ENCODE data around the gene SGPP2.

The SGPP2 gene

DNA sequence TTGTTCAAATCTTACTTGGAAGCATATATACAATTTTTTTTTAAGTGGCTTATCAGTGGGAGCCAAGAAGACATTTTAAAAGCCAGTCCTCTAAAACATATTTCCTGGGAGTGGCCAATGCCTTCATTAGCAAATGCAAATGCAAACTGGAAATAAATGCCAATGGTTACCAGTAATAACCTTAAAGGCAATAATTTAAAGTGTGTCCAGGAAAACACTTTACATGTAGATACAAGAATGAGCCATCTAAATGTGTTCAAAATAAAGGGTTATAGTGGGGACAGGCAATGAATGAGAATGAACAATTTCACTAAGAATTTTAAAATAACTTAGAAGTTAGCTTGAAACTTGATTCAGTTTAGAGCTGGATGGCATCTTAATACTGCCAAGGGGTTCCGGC, 167.3 kb downstream of the SGPP2 start:
- no peak for TF ChIP-seq CTCF (IDR thresholded peaks at IDR 0.05; ENCODE audit: low read depth, low read length, missing control alignments)
- no peak for DNase-seq (ENCODE audit: low read depth)

GRCh38 chr2:222592176-222592575, 167.8 kb downstream of the SGPP2 start:
- TF ChIP-seq CTCF (IDR thresholded peaks at IDR 0.05; ENCODE audit: low read depth, low read length, missing control alignments), result no peak
- DNase-seq (ENCODE audit: low read depth), result no peak
- no peak overlapping the region for H3K4me3 ChIP-seq (ENCODE audit: low read depth, low read length)

More for the DNA sequence above, 167.3 kb downstream of the SGPP2 start:
- H3K4me3 ChIP-seq (ENCODE audit: low read depth, low read length), result no peak overlapping the region

DNA sequence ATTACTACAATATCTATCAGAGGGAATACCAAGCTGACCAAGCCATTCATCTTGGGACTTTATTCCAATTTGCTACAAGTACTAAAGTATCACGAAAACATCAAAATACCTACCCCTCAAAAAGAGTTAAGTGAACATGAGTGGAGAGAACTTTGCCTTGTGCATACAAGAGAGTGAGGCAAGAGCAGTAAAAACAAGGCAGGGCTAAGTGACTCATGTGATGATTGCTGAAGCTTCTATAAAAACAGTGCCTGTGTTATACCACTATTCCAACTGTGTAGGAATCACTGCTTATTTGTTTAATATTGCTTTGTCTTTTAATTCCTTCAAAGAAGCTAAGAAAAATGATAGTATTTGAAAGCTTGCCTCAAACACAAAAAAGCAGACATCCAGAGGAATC, 170.3 kb downstream of the SGPP2 start:
- TF ChIP-seq CTCF (IDR thresholded peaks at IDR 0.05; ENCODE audit: low read depth, low read length, missing control alignments), result no peak
- no peak for DNase-seq (ENCODE audit: low read depth)

DNA sequence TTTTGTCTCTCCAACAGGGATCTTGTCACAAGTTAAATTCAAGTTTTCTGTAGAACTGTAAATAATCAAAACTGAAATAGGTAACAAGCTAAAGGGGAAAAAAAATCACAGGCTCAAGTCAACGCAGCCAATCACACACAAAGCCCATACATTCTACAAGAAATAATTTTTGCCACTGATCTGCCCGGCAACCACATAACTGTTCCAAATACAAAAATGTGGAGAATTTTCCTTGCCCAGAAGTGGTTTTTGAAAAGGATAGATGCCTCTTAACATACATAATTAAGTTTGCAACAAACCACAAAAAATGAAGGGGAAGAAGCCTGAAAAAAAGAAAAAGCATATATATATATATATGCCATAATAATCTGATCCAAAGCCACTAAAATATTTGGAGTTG, 171.2 kb downstream of the SGPP2 start:
- DNase-seq (ENCODE audit: low read depth), result no peak
- H3K4me3 ChIP-seq (ENCODE audit: low read depth, low read length), result no peak overlapping the region
- no peak for TF ChIP-seq CTCF (IDR thresholded peaks at IDR 0.05; ENCODE audit: low read depth, low read length, missing control alignments)

More for the DNA sequence above, 170.3 kb downstream of the SGPP2 start:
- no peak overlapping the region for H3K4me3 ChIP-seq (ENCODE audit: low read depth, low read length)

GRCh38 chr2:222598611-222599010, 174.3 kb downstream of the SGPP2 start:
- H3K4me3 ChIP-seq (ENCODE audit: low read depth, low read length), result no peak overlapping the region
- no peak for TF ChIP-seq CTCF (IDR thresholded peaks at IDR 0.05; ENCODE audit: low read depth, low read length, missing control alignments)
- DNase-seq (ENCODE audit: low read depth), result no peak

DNA sequence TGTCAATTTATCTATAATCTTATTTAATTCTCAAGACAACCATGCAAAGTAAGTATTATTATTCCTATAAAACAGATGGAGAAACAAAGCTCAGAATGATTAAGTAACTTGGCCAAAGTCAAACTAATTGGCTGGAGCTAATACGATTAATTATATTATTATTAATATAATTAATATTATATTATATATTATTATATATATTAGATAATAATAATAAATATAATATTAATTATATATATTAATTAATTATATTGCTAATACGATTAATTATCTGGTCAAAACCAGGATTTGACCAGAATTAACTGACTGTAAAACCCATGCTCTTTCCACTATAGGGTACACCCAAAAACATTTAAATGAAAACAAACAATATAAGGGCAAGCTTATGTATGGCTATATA, 179.2 kb downstream of the SGPP2 start:
- H3K4me3 ChIP-seq (ENCODE audit: low read depth, low read length), result no peak overlapping the region
- TF ChIP-seq CTCF (IDR thresholded peaks at IDR 0.05; ENCODE audit: low read depth, low read length, missing control alignments), result no peak
- DNase-seq (ENCODE audit: low read depth), result no peak

DNA sequence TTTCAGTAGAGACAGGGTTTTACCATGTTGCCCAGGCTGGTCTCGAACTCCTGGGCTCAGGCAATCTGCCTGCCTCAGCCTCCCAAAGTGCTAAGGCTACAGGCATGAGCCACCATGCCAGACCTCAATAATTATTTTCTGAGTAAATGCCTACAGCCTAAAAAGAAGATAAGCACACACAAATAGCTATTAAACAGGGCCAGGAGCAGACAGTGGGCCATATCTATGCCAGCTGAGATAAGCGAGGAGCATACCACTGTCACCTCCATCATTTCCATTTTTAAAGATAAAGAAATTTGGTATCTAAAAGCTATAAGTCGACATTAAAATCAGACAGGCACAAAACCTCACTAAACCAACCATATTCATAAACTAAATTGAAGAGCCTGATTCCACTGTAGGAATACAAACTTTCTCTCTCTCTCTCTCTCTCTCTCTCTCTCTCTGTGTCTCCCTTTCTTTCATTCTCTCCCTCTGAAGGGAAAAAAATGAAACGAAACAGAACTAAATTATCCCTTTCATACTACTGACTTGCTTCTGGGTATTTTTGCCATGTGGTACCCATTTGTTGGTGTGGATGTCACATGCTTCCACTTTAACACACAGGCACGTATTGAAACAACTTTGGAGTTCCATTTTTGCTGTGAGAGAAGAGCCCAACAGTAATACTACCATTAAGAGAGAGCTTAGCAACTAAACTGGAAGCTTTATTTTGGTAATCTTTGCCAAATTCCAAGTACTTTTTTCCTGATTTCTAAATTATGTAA, 180.6 kb downstream of the SGPP2 start:
- H3K4me3 ChIP-seq (ENCODE audit: low read depth, low read length), result no peak overlapping the region
- TF ChIP-seq CTCF (IDR thresholded peaks at IDR 0.05; ENCODE audit: low read depth, low read length, missing control alignments), result no peak
- no peak for DNase-seq (ENCODE audit: low read depth)

All from GM12864 (cell line).